ENCODE measurements around the gene FARS2. TPM values are rescaled to one million over a fixed set of nuclear protein-coding genes. Genes with fewer than 3 reads are reported as not detected.
A peak's percentile ranks its signal among the peaks of the same experiment; 100 is the strongest.

The FARS2 gene
- total RNA-seq, 1 donor, result 29.8 TPM

DNA sequence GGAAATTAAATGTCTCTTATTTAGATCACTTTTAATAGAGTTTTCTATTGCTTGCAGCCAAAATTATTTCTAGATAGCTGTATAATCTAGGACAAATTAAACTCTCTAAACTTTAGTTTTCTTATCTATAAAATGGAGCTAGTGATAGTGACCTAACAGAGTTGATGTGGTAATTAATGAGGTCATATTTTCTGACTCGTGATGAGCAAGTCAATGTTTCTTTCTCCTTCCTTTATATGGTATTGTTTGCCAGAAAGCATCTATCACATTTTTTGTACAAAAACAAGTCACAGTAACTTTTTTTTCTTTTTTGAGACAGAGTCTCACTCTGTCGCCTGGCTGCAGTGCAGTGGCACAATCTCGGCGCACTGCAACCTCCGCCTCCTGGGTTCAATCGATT, 267.7 kb downstream of the FARS2 start:
- no peak for DNase-seq (ENCODE audit: low read depth)
- TF ChIP-seq, protein P1, sequence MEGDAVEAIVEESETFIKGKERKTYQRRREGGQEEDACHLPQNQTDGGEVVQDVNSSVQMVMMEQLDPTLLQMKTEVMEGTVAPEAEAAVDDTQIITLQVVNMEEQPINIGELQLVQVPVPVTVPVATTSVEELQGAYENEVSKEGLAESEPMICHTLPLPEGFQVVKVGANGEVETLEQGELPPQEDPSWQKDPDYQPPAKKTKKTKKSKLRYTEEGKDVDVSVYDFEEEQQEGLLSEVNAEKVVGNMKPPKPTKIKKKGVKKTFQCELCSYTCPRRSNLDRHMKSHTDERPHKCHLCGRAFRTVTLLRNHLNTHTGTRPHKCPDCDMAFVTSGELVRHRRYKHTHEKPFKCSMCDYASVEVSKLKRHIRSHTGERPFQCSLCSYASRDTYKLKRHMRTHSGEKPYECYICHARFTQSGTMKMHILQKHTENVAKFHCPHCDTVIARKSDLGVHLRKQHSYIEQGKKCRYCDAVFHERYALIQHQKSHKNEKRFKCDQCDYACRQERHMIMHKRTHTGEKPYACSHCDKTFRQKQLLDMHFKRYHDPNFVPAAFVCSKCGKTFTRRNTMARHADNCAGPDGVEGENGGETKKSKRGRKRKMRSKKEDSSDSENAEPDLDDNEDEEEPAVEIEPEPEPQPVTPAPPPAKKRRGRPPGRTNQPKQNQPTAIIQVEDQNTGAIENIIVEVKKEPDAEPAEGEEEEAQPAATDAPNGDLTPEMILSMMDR (IDR thresholded peaks at IDR 0.05; ENCODE audit: insufficient read depth, low read depth, low read length), result no peak
- H3K4me3 ChIP-seq (ENCODE audit: low read depth, low read length), result no peak overlapping the region

GRCh38 chr6:5529733-5530132, 268.4 kb downstream of the FARS2 start:
- H3K4me3 ChIP-seq (ENCODE audit: low read depth, low read length), result no peak overlapping the region
- peak; percentile 14 for DNase-seq (ENCODE audit: low read depth)
- TF ChIP-seq, protein P1 (IDR thresholded peaks at IDR 0.05; ENCODE audit: insufficient read depth, low read depth, low read length), result no peak

DNA sequence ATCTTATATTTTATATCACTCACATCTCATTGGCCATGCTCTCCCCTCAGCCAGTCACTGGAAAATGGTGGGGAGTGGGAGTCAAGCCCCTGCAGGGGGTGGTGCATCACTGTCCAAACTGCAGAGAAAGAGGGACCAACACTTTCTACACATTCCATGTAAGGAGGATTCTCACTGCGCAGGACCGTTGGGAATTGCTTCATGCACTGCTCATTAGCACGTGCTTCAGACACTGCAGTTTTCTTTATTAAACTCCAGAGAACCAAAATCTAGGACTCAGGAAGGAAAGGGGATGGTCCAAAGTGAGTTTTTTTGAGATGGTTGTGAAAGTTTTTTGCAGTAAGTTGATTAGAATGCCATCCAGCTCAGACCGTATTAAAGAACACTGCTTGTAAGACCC, 269.8 kb downstream of the FARS2 start:
- H3K4me3 ChIP-seq (ENCODE audit: low read depth, low read length), result no peak overlapping the region
- no peak for DNase-seq (ENCODE audit: low read depth)
- TF ChIP-seq, protein P1 (IDR thresholded peaks at IDR 0.05; ENCODE audit: insufficient read depth, low read depth, low read length), result no peak

DNA sequence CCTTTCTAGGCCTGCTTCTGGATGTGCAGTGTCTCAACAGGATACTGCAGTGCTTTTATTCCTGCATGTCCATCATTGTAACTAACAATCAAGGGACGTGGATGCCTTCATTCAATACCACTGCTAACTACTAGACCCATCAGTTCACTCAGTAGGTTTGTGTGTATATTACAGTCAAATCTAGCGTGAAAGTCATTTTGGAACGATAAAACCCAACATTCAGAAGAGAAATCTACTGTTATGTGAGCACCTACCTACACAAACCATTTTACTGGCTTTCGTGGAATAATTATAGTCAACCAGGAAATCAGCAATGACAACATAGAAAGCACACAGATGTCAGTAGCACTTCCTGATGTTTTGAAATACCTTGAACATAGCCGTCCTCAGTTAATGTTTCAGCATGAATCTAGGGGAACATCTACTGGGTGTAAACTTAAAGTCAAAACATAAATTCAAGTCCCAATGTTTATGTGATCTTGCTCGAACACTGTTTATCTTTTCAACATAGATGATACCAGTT, 270.6 kb downstream of the FARS2 start:
- TF ChIP-seq, protein P1 (IDR thresholded peaks at IDR 0.05; ENCODE audit: insufficient read depth, low read depth, low read length), result no peak
- DNase-seq (ENCODE audit: low read depth), result no peak
- no peak overlapping the region for H3K4me3 ChIP-seq (ENCODE audit: low read depth, low read length)

- H3K4me3 ChIP-seq (ENCODE audit: low read depth, low read length), result no peak overlapping the region
- TF ChIP-seq, protein P1 (IDR thresholded peaks at IDR 0.05; ENCODE audit: insufficient read depth, low read depth, low read length), result no peak
- DNase-seq (ENCODE audit: low read depth), result no peak
Measured at GRCh38 chr6:5532941-5533340, 271.6 kb downstream of the FARS2 start.

DNA sequence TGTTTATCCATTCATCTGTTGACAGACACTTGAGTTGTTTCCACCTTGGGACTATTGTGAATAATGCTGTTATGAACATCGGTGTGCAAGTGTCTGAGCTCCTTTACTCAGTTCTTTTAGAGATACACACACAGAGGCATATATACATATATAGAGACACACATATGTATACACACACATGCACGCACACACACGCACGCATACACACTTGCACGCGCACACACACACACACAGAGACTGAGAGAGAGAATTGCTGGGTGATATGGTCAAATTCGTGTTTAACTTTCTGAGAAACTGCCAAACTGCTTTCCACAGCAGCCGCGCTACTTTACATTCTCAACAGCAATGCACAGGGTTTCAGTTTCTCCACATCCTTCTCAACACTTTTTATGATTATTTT, 273.3 kb downstream of the FARS2 start:
- TF ChIP-seq, protein P1 (IDR thresholded peaks at IDR 0.05; ENCODE audit: insufficient read depth, low read depth, low read length), result no peak
- no peak for DNase-seq (ENCODE audit: low read depth)
- no peak overlapping the region for H3K4me3 ChIP-seq (ENCODE audit: low read depth, low read length)

DNA sequence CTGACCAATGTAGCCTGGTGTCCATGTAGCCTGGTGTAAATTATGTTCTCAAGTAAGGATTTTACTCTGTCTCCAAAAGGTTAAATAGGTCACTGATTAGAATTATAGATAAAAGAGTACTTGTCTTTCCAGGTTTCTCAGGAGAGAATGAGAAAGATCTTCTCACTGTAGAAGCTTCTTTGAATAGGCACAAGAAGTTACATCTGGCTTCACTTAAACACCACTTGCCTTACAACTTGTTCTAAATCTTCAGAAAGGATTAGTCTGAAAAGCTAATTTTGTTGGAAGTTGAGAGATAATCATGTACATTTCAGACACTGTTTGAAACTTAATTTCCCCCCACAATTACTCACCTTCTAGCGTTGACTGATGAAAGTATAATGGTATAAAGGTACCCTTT, 275.3 kb downstream of the FARS2 start:
- no peak for DNase-seq (ENCODE audit: low read depth)
- TF ChIP-seq, protein P1 (IDR thresholded peaks at IDR 0.05; ENCODE audit: insufficient read depth, low read depth, low read length), result no peak
- H3K4me3 ChIP-seq (ENCODE audit: low read depth, low read length), result no peak overlapping the region

Measured in fibroblast of villous mesenchyme (primary cell).